AG04449 (cell line): Measurements from ENCODE around the gene KL.

Experiments used
- CTCF ChIA-PET: fragments of 350-600 bp; formaldehyde crosslinking; extraction: SDS; loops from one replicate; lab custom pipeline; 2021; ENCODE audit warnings: antibody characterized with exemption; lab: Yijun Ruan, JAX
- POLR2A ChIA-PET: fragments of 400-600, 350-600 bp; formaldehyde crosslinking; extraction: SDS; loops from one replicate; lab custom pipeline; 2020; ENCODE audit warnings: antibody characterized with exemption, inconsistent platforms; lab: Yijun Ruan, JAX
- DNase-seq: peaks from one replicate; pipeline ENCODE4 v3.0.0-alpha.2; 2010; ENCODE audit warnings: low read depth, low spot score
- H3K4me3 ChIP-seq: 2 replicates; pipeline ENCODE4 v1.5.1; 2011; ENCODE audit warnings: low read depth, mild to moderate bottlenecking, control low read depth, low read length
- CTCF ChIP-seq: IDR thresholded peaks from one replicate; pipeline ENCODE4 v1.5.1; 2011; ENCODE audit warnings: mild to moderate bottlenecking, moderate library complexity, low read length, control low read depth, inconsistent platforms; ENCODE audit not compliant: insufficient read depth; ENCODE audit errors: missing control alignments

The KL gene

GRCh38 chr13:33110713-33111413 is 94.6 kb downstream of the KL start:
- POLR2A ChIA-PET, result no interaction called here

GRCh38 chr13:33111414-33112110 is 95.3 kb downstream of the KL start:
- no peak for TF ChIP-seq CTCF
- POLR2A ChIA-PET, result no interaction called here
- CTCF ChIA-PET, result interaction anchor here (0.6 to 1.4 kb wide), 3 partner anchors 11 to 92 kb away, joined by 3 to 4 read pairs (median 4); no protein-coding TSS in a partner anchor
- no peak for DNase-seq
- H3K4me3 ChIP-seq, result no peak overlapping the region

More at GRCh38 chr13:33110713-33111413, 94.6 kb downstream of the KL start:
- H3K4me3 ChIP-seq, result no peak overlapping the region
- DNase-seq, result no peak
- CTCF ChIA-PET, result interaction anchor here (1.3 to 1.9 kb wide), 2 partner anchors 8 to 93 kb away, joined by 4 to 5 read pairs; no protein-coding TSS in a partner anchor
- TF ChIP-seq CTCF, result no peak

- ChIA-PET CTCF (interaction anchor here (1.4 kb wide), 1 partner anchor 10 kb away, joined by 4 read pairs; no protein-coding TSS in a partner anchor), POLR2A (no interaction called here)
- no peak overlapping the region for H3K4me3 ChIP-seq
- TF ChIP-seq CTCF, result no peak
- DNase-seq, result no peak
Measured at GRCh38 chr13:33112766-33113165, 96.5 kb downstream of the KL start.

GRCh38 chr13:33114146-33114545 is 97.9 kb downstream of the KL start:
- CTCF ChIA-PET, result interaction anchor here (1.1 kb wide), 1 partner anchor 11 kb away, joined by 4 read pairs; no protein-coding TSS in a partner anchor
- POLR2A ChIA-PET, result no interaction called here
- DNase-seq, result no peak
- no peak overlapping the region for H3K4me3 ChIP-seq
- no peak for TF ChIP-seq CTCF

GRCh38 chr13:33115274-33115673 is 99.1 kb downstream of the KL start:
- no peak overlapping the region for H3K4me3 ChIP-seq
- ChIA-PET POLR2A (no interaction called here), CTCF (no interaction called here)
- no peak for TF ChIP-seq CTCF
- no peak for DNase-seq
